ENCODE measurements around the gene GRID1.

- TF ChIP-seq AR (CRISPR knock-in tag; IDR thresholded peaks at IDR 0.05), result no peak
- TF ChIP-seq CTCF (IDR thresholded peaks at IDR 0.05), result no peak
- TF ChIP-seq ZNF423 (CRISPR knock-in tag; IDR thresholded peaks at IDR 0.05), result no peak
- TF ChIP-seq NR3C1 (CRISPR knock-in tag; conservative IDR thresholded peaks at IDR 0.05; ENCODE audit: low read depth), result no peak
Measured at GRCh38 chr10:86327954-86328725, 38.5 kb downstream of the GRID1 start.

Data from WTC11 (cell line).